DND-41 (cell line): ENCODE data around the gene ANG.

Experiments used
- CTCF ChIP-seq: IDR thresholded peaks from 2 replicates; pipeline ENCODE4 v1.5.1; 2012; ENCODE audit warnings: borderline replicate concordance, low read length, moderate library complexity, mild to moderate bottlenecking; ENCODE audit not compliant: poor library complexity, severe bottlenecking; ENCODE audit errors: extremely low read depth
- EZH2 ChIP-seq: IDR thresholded peaks from 3 replicates; pipeline ENCODE4 v1.6.1; 2012; ENCODE audit warnings: borderline replicate concordance, low read depth, mild to moderate bottlenecking, moderate library complexity, low read length, inconsistent platforms; ENCODE audit not compliant: severe bottlenecking

GRCh38 chr14:20698934-20699333 is 10.4 kb downstream of the ANG start:
- TF ChIP-seq CTCF: no peak
- TF ChIP-seq EZH2: no peak
